ENCODE measurements around the gene SEC61B.

SEC61B gene

GRCh38 chr9:99274495-99274894, 52.4 kb downstream of the SEC61B start:
- TF ChIP-seq ZFX (IDR thresholded peaks at IDR 0.05), result no peak
- no peak overlapping the region for H3K27ac ChIP-seq
